Endothelial cell of umbilical vein (primary cell): ENCODE measurements around the gene TUBB3. TPM values are rescaled to one million over a fixed set of nuclear protein-coding genes. Genes with fewer than 3 reads are reported as not detected.

ENCODE experiments used
- BruUV-seq: library from RNA; stranded (reverse); fragments of 400-500 nt; replicated peaks from 2 replicates; lab custom pipeline; 2021; lab: Mats Ljungman, UMichigan
- CTCF ChIA-PET: fragments of 300-600, 350-600 bp; sonication (Branson Sonifier 250); formaldehyde crosslinking; loops from one replicate; lab custom pipeline; 2021; ENCODE audit warnings: antibody characterized with exemption, inconsistent platforms; lab: Charles Lee
- POLR2A ChIA-PET: fragments of 300-600, 350-600 bp; sonication (Branson Sonifier 250); formaldehyde crosslinking; loops from one replicate; lab custom pipeline; 2021; ENCODE audit warnings: antibody characterized with exemption, inconsistent platforms; lab: Charles Lee
- DNase-seq: peaks from one replicate; pipeline ENCODE4 v3.0.0-alpha.2; 2011; ENCODE audit warnings: low read depth, low spot score
- FAIRE-seq: peaks from 2 replicates; lab custom pipeline; 2011; peaks lifted over from hg19 to GRCh38; lab: Jason Lieb, UNC
- H2AFZ ChIP-seq: 2 replicates; pipeline ENCODE4 v1.6.0; 2012; ENCODE audit warnings: low read depth, low read length, control low read depth, inconsistent platforms
- H3K27ac ChIP-seq: 2 replicates; pipeline ENCODE4 v1.5.1; 2011; ENCODE audit warnings: low read depth, mild to moderate bottlenecking, control low read depth, low read length, moderate library complexity; ENCODE audit not compliant: insufficient read depth
- H3K27me3 ChIP-seq, 2 experiments: 2 replicates each; pipeline versions ENCODE4 v1.6.0 to v1.6.1; 2011; ENCODE audit warnings: low read length in 2 of 2, mixed read lengths in 1 of 2; ENCODE audit not compliant: control insufficient read depth in 2 of 2, insufficient read depth in 2 of 2
- H3K36me3 ChIP-seq, 2 experiments: 2 replicates in 1 of 2; 3 replicates in 1 of 2; pipeline ENCODE4 v1.5.1; 2011; ENCODE audit warnings: low read length in 2 of 2, mild to moderate bottlenecking in 1 of 2, moderate library complexity in 1 of 2; ENCODE audit not compliant: control insufficient read depth in 2 of 2, insufficient read depth in 2 of 2; ENCODE audit errors: extremely low read depth in 1 of 2
- H3K4me1 ChIP-seq: 3 replicates; pipeline ENCODE4 v1.5.1; 2011; ENCODE audit warnings: mild to moderate bottlenecking, low read length; ENCODE audit not compliant: control insufficient read depth, insufficient read depth; ENCODE audit errors: extremely low read depth
- H3K4me2 ChIP-seq: 2 replicates; pipeline ENCODE4 v1.6.1; 2011; ENCODE audit warnings: low read length, control low read depth, mixed read lengths; ENCODE audit not compliant: insufficient read depth
- H3K4me3 ChIP-seq, 3 experiments: fragments of 200-600 bp in 1 of 3; sonication (generic), shearing (Covaris generic) in 1 of 3; replicated peaks in 1 of 3; 2 replicates each; pipeline ENCODE4 v1.5.1; 2011 to 2016; ENCODE audit warnings: control low read depth in 3 of 3, low read length in 3 of 3, mild to moderate bottlenecking in 2 of 3, inconsistent platforms in 1 of 3, low read depth in 1 of 3, moderate library complexity in 1 of 3; ENCODE audit not compliant: insufficient read depth in 1 of 3
- H3K79me2 ChIP-seq: 2 replicates; pipeline ENCODE4 v1.6.0; 2012; ENCODE audit warnings: low read length, inconsistent platforms; ENCODE audit not compliant: control insufficient read depth, insufficient read depth
- H3K9ac ChIP-seq: replicated peaks from 2 replicates; pipeline ENCODE3; 2011; ENCODE audit warnings: low read length, control low read depth; ENCODE audit not compliant: insufficient read depth; ENCODE audit errors: extremely low read depth
- H3K9me1 ChIP-seq: replicated peaks from 3 replicates; pipeline ENCODE4 v1.6.0; 2011; ENCODE audit warnings: mild to moderate bottlenecking, low read length; ENCODE audit not compliant: control insufficient read depth, insufficient read depth; ENCODE audit errors: extremely low read depth
- H3K9me3 ChIP-seq: replicated peaks from 2 replicates; pipeline ENCODE4 v1.5.1; 2012; ENCODE audit warnings: low read length, inconsistent platforms; ENCODE audit not compliant: control insufficient read depth, insufficient read depth
- H4K20me1 ChIP-seq: replicated peaks from 2 replicates; pipeline ENCODE3; 2011; ENCODE audit warnings: mild to moderate bottlenecking, low read length; ENCODE audit not compliant: control insufficient read depth, insufficient read depth; ENCODE audit errors: extremely low read depth
- CTCF ChIP-seq, 2 donors: IDR thresholded peaks; 1 replicate in 1 of 2; 2 replicates in 1 of 2; pipeline ENCODE4 v1.5.1; 2011; ENCODE audit warnings: low read length in 2 of 2, mild to moderate bottlenecking in 2 of 2, moderate library complexity in 2 of 2, control low read depth in 1 of 2, inconsistent platforms in 1 of 2, low read depth in 1 of 2; ENCODE audit not compliant: insufficient read depth in 1 of 2; ENCODE audit errors: extremely low read depth in 1 of 2
- GATA2 ChIP-seq: IDR thresholded peaks from 2 replicates; pipeline ENCODE4 v1.7.0; 2011; ENCODE audit warnings: low read depth, mild to moderate bottlenecking, moderate library complexity, mixed read lengths, low read length; ENCODE audit not compliant: insufficient read length, insufficient read depth
- dilution Hi-C: fragments of 300-500 bp; cut with MboI; formaldehyde crosslinking; loops from one replicate; pipeline ENCODE4 v1.15.0; 2019; ENCODE audit warnings: low sequenced_read_pairs; ENCODE audit not compliant: extremely low pct_ligation_motif_present
- intact Hi-C: fragments of 100-400 bp; cut with micrococcal nuclease; formaldehyde crosslinking; loops from one replicate; pipeline ENCODE4 v1.10.0; 2022
- polyA plus RNA-seq, 4 experiments: library from polyadenylated mRNA; depleted of rRNA in 3 of 4; stranded (reverse) in 3 of 4; unstranded in 1 of 4; fragments of >200 nt; gene quantifications; 2 replicates each; pipeline versions ENCODE4 v1.2.1 to v1.2.3, GENCODE V29; 2011 to 2012; ENCODE audit warnings: missing spikeins in 1 of 4
- total RNA-seq: library from RNA; stranded (reverse); gene quantifications from 2 replicates; pipeline ENCODE4 v1.2.3, GENCODE V29; 2021

Gene TUBB3
- total and polyA plus RNA-seq, 2 donors (not counting 3 experiments of a cell fraction or from before 2014, with no cell fraction given), result 170 to 215 TPM

DNA sequence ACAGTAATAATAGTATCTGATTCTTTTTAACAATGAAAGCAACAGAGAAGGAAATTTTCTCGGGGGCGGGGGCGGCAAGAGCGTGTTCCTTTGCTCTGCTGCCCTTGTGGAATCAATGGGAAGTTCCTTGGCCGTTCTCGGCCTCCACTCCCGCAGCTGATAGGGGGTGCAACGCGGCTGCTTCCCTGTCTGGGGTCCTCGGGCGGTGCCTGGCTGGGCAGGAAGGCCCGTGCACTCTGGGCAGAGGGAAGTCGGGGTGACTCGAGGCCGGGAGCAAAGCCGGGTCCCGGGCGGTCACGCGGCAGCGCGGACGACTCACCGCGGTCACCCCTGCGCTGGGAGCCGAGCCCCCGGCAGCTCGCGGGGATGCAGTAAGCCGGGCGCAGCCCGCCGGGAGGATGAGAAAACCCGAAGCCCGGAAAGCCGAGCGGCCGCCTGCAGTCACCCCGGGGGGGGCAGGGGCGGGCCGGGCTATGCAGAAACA, 2.5 kb downstream of the TUBB3 start:
- peaks cover 4% of the 10 kb centered on the region for H4K20me1 ChIP-seq
- no peak for DNase-seq
- POLR2A ChIA-PET, result interaction anchor here (0.6 kb wide), 1 partner anchor 31 kb away, joined by 3 read pairs; no protein-coding TSS in a partner anchor

More for the DNA sequence above, 2.5 kb downstream of the TUBB3 start:
- peak; percentile 8 for FAIRE-seq
- CTCF ChIA-PET, result interaction anchor here (1.5 kb wide), 1 partner anchor 22 kb away, joined by 8 read pairs; no protein-coding TSS in a partner anchor
- TF ChIP-seq CTCF (IDR thresholded peaks at IDR 0.05; ENCODE audit: extremely low read depth in 1 of 2, insufficient read depth in 1 of 2, low read depth in 1 of 2, low read length in 2 of 2) (peak in 1 of 2 donors; percentile 11), GATA2 (no peak)
- BruUV-seq, result no TSS peak
- dilution Hi-C loops (no loop called here), intact Hi-C loops (loop anchor here (1.0 to 2.0 kb wide), 2 partner anchors 23 to 47 kb away; partner anchors contain the start of gene DEF8)
- Histone ChIP-seq H3K4me1 (peaks cover 22% of the 10 kb centered on the region), H3K4me3 (peak overlapping the region; percentile 34 to 54 (median 50)), H2AFZ (peak overlapping the region; percentile 44), H3K27ac (no peak overlapping the region), H3K36me3 (peaks cover 0 to 3% of the 10 kb centered on the region in 2 experiments), H3K9ac (no peak overlapping the region), H3K79me2 (peaks cover 7% of the 10 kb centered on the region), H3K9me3 (no peaks in the 10 kb centered on the region), H3K4me2 (peak overlapping the region; percentile 76), H3K9me1 (no peaks in the 10 kb centered on the region), H3K27me3 (no peaks in the 10 kb centered on the region)
